Activated CD4-positive, alpha-beta T cell treated with anti-CD3 and anti-CD28 coated beads, Interleukin-2, amount 50 U/mL, for 4 hours (primary cell): Measurements from ENCODE around the gene CDCA7.
"Not testable (repeated sequence)": the region's sequence is repeated elsewhere in the genome, so short reads cannot be mapped to it uniquely, and the experiment has no call there.

ENCODE experiments used
- DNase-seq, 2 experiments: peaks; one replicate each; pipeline ENCODE4 v3.0.0-alpha.2; 2020

CDCA7 gene

GRCh38 chr2:173354582-173355131 is at the start of gene CDCA7:
Gene CDCA7, plus strand, starts transcription at chr2:173354872. Its CDS starts 92 bp downstream, at chr2:173354964.
- peak in 1 of 2 experiments; percentile 16 for DNase-seq

- no peak for DNase-seq
These were observed 49.4 kb upstream of the CDCA7 start for GRCh38 chr2:173305303-173305702.

- no peak for DNase-seq
These were observed 47.4 kb upstream of the CDCA7 start for GRCh38 chr2:173307293-173307692.

GRCh38 chr2:173309370-173309769 is 45.3 kb upstream of the CDCA7 start:
- not testable (repeated sequence) for DNase-seq

GRCh38 chr2:173311844-173312606 is 42.6 kb upstream of the CDCA7 start:
- no peak for DNase-seq

- DNase-seq: no peak
These were observed 31.3 kb upstream of the CDCA7 start for GRCh38 chr2:173323371-173323770.

GRCh38 chr2:173326806-173327205 is 27.9 kb upstream of the CDCA7 start:
- DNase-seq: no peak

- no peak for DNase-seq
These were observed 27.3 kb upstream of the CDCA7 start for GRCh38 chr2:173327421-173327820.

GRCh38 chr2:173333003-173333402 is 21.7 kb upstream of the CDCA7 start:
- DNase-seq: not testable (repeated sequence)

GRCh38 chr2:173339807-173340206 is 14.9 kb upstream of the CDCA7 start:
- no peak for DNase-seq

GRCh38 chr2:173343921-173344320 is 10.8 kb upstream of the CDCA7 start:
- DNase-seq: no peak

- DNase-seq: no peak
These were observed 8.6 kb upstream of the CDCA7 start for GRCh38 chr2:173346035-173346434.

- DNase-seq: no peak
These were observed 7.1 kb upstream of the CDCA7 start for GRCh38 chr2:173347305-173348168.

GRCh38 chr2:173349287-173349686 is 5.4 kb upstream of the CDCA7 start:
- no peak for DNase-seq

GRCh38 chr2:173350383-173350782 is 4.3 kb upstream of the CDCA7 start:
- DNase-seq: no peak

- no peak for DNase-seq
These were observed 2.8 kb upstream of the CDCA7 start for GRCh38 chr2:173351879-173352278.

GRCh38 chr2:173353556-173353955 is 1.1 kb upstream of the CDCA7 start:
- no peak for DNase-seq

GRCh38 chr2:173354073-173354581 is 545 bp upstream of the CDCA7 start:
- no peak for DNase-seq

GRCh38 chr2:173355132-173355865 is 627 bp downstream of the CDCA7 start:
- no peak for DNase-seq

GRCh38 chr2:173355866-173356508 is 1.3 kb downstream of the CDCA7 start:
- no peak for DNase-seq

GRCh38 chr2:173357346-173357745 is 2.7 kb downstream of the CDCA7 start:
- DNase-seq: no peak

- DNase-seq: no peak
These were observed 3.9 kb downstream of the CDCA7 start for GRCh38 chr2:173358616-173359015.
